ENCODE data around the gene POLR2C. TPM values are rescaled to one million over a fixed set of nuclear protein-coding genes. Genes with fewer than 3 reads are reported as not detected.

POLR2C gene
- total and polyA plus RNA-seq, 2 of the 13 experiments (the other 11 are each of a cell fraction or from before 2014, with no cell fraction given), result 104 to 216 TPM

- TF ChIP-seq ZNF407 (CRISPR knock-in tag; IDR thresholded peaks at IDR 0.05; ENCODE audit: not compliant biosample characterization) (no peak), CBX5 (CRISPR knock-in tag; IDR thresholded peaks at IDR 0.05; ENCODE audit: borderline replicate concordance) (no peak), ZNF790 (CRISPR knock-in tag; IDR thresholded peaks at IDR 0.05; ENCODE audit: borderline replicate concordance) (no peak)
These were observed 7.5 kb downstream of the POLR2C start (continued) for GRCh38 chr16:57469917-57470470.

- Histone ChIP-seq H2AFZ (ENCODE audit: low read length) (no peak overlapping the region), H3K4me2 (ENCODE audit: low read depth, low read length) (0 out of 2 replicates have a peak overlapping the region, but pooled peaks have one; percentile 55)
- ATAC-seq, result no peak
These were observed 8.2 kb downstream of the POLR2C start for GRCh38 chr16:57470711-57471110.

More at GRCh38 chr16:57470711-57471110, 8.2 kb downstream of the POLR2C start:
- Histone ChIP-seq H3K27ac (ENCODE audit: extremely low read length, insufficient read depth, low read length) (peak overlapping the region; percentile 82), H3K36me3 (replicated peaks in 1 of 2; ENCODE audit: control insufficient read depth in 1 of 2, insufficient read depth in 2 of 2, low read length in 2 of 2) (peaks cover 48 to 80% of the 10 kb centered on the region in 2 experiments), H3K4me1 (ENCODE audit: insufficient read depth, low read length) (peaks cover 54% of the 10 kb centered on the region), H3K27me3 (ENCODE audit: control insufficient read depth in 1 of 2, insufficient read depth in 2 of 2, low read length in 2 of 2) (no peaks in the 10 kb centered on the region), H3K9ac (ENCODE audit: insufficient read depth, low read depth, low read length) (no peak overlapping the region), H3K4me3 (replicated peaks in 1 of 3; ENCODE audit: insufficient read depth in 1 of 3, low read depth in 2 of 3, low read length in 3 of 3) (no peak overlapping the region), H4K20me1 (ENCODE audit: insufficient read depth, low read length) (no peaks in the 10 kb centered on the region), H3K79me2 (ENCODE audit: insufficient read depth, low read length) (peaks cover 6% of the 10 kb centered on the region), H3K9me3 (ENCODE audit: low read length) (no peaks in the 10 kb centered on the region)
- intact Hi-C loops (cut with micrococcal nuclease; ENCODE audit: unreplicated experiment), result no loop called here
- BruUV-seq (replicated peaks), result no TSS peak
- FAIRE-seq (peak; percentile 8), DNase-seq (ENCODE audit: low spot score) (no peak)
- WGBS (ENCODE audit: low lambda C conversion rate), result 48% methylated on average over 6 of the region's 6 CpGs
- CTCF ChIA-PET (ENCODE audit: low intra/inter-chr PET ratio, low total read pairs), result no interaction called here
- POLR2A ChIA-PET, result interaction anchor here (1.4 to 5.6 kb wide), 11 partner anchors 9 to 170 kb away, joined by 3 to 147 read pairs (median 12); partner anchors contain the start of genes CIAPIN1, COQ9, CX3CL1 and DOK4
- in situ Hi-C loops (cut with HindIII; ENCODE audit: extremely low pct_ligation_motif_present, low pct_unique_long_range_greater_than_20kb), result no loop called here
